ENCODE results near the gene JCHAIN. TPM values are rescaled to one million over a fixed set of nuclear protein-coding genes. Genes with fewer than 3 reads are reported as not detected.

The JCHAIN gene
- total RNA-seq, result 10 to 100 TPM in 2 of 10 donors, 1 to 10 TPM in 6, under 1 TPM in 2; 0.57 to 55.4 (median 3.8) TPM
- polyA plus RNA-seq, result 1 to 10 TPM in 1 of 2 donors, under 1 TPM in 1; 0.74 to 1.1 TPM
- long read RNA-seq, donor 1, partial matches to known transcripts, result 0 of 4 reads
- long read RNA-seq, donor 1, other reads (novel, unspliced or antisense), result 0 of 4 reads
- long read RNA-seq, donor 2, result 0 reads
- long read RNA-seq, donor 3, result 0 reads

GRCh38 chr4:70666369-70666768 is at the start of gene JCHAIN:
Gene JCHAIN (minus strand): TSS chr4:70666508. CDS start chr4:70666490, 18 bp downstream.
- H3K27me3 ChIP-seq, result no peaks in the 10 kb centered on the region
- intact Hi-C loops (cut with DNase I), result no loop called here
- no peaks in the 10 kb centered on the region for H3K36me3 ChIP-seq
- no peak within 1 kb of the TSS for H3K4me3 ChIP-seq
- H3K27ac ChIP-seq, result no peak within 1 kb of the TSS
- 82% methylated on average over 1 of the region's 1 CpG for WGBS, 2 donors
- no peaks in the 10 kb centered on the region for H3K4me1 ChIP-seq
- ATAC-seq (no peak), DNase-seq (no peak)
- no peak for TF ChIP-seq CTCF (IDR thresholded peaks at IDR 0.05)
- H3K9me3 ChIP-seq, result no peaks in the 10 kb centered on the region

- DNase-seq (no peak), ATAC-seq (no peak)
- Histone ChIP-seq H3K27me3 (no peaks in the 10 kb centered on the region), H3K4me1 (peaks cover 0 to 39% (median 18%) of the 10 kb centered on the region in 9 donors), H3K36me3 (no peaks in the 10 kb centered on the region), H3K4me3 (no peak overlapping the region), H3K9me3 (no peaks in the 10 kb centered on the region), H3K27ac (peak overlapping the region in 1 of 10 donors; percentile 63)
- TF ChIP-seq CTCF (IDR thresholded peaks at IDR 0.05), result no peak
- intact Hi-C loops (cut with DNase I), result no loop called here
- 84 to 91% methylated on average over 6 of the region's 6 CpGs for WGBS, 2 donors
These were observed 48.8 kb upstream of the JCHAIN start for GRCh38 chr4:70715097-70715496.

DNA sequence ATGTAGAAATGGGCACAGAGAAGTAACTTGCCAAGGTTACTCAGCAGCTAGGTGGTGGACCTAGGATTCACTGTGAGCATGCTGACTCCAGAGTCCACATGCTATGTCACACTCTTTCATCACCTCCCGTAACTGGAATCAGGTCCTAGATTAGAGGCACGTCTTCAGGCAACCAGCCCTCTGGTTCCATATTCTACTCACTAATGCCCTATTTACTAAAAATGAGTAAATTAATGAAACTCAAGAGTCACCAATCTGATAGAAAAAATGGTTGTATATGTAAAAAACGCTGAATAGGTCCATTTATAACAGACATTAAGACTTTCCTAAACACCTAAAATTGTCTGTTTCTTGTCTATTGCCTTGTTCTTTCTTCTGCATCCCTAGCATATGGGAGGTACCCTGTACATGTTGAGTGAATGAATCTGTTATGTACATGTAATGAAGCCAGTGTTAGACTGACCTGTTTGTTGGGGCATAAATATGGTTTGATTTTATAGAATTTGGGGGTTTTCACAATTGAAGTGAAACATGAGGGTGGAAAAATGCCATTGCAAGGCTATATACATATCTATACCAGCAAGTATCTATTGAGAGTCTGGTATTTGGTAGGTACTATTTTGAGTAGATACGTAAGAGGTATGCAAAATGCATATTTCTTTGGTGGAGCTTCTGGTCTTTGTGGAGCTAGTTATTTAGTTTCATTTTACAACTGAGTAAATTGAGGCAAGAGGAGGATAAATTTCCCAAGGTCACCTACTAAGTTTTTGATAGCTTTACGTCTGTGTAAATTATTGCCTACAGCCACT is 48.0 kb upstream of the JCHAIN start:
- WGBS, 2 donors, result 74 to 75% methylated on average over 5 of the region's 5 CpGs
- TF ChIP-seq CTCF (IDR thresholded peaks at IDR 0.05), result no peak
- Histone ChIP-seq H3K27ac (peak overlapping the region in 1 of 10 donors; percentile 53), H3K27me3 (no peaks in the 10 kb centered on the region), H3K4me1 (peaks cover 0 to 39% (median 18%) of the 10 kb centered on the region in 9 donors), H3K36me3 (no peaks in the 10 kb centered on the region), H3K9me3 (no peaks in the 10 kb centered on the region), H3K4me3 (no peak overlapping the region)
- intact Hi-C loops (cut with DNase I), result no loop called here
- DNase-seq, result no peak
- ATAC-seq, result peak in 4 of 8 donors; percentile 54 to 80 (median 60)

DNA sequence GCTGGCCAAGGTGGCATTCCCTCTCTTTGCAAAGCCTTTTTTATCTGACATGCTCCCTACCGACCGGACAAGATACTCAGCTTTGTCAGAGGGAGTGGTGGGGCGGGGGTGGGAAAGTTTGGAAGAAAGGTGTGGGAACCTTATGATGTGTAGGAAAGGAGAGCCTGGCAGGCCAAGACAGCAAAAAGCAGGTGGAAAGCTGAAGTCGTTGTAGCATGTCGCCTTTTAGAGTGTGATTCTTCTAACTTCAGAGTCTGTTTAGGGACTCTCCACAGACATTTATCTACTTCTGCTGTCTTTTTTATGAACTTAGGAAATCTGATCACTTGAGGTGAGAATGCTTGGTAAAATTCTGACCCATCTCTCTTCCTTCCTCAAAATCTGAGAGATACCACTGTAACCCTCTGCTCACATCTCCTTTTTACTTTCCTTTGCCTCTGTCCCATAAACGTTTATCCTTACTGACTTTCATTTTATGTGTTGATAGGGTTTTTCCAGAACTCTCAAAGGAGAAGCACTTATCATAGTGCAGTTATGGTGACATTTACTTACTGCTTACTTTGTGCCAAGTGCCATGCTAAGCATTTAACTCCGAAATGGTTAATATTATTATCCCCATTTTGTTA is 47.3 kb upstream of the JCHAIN start:
- no peaks in the 10 kb centered on the region for H3K27me3 ChIP-seq
- ATAC-seq, result peak in 1 of 8 donors; percentile 8
- TF ChIP-seq CTCF (IDR thresholded peaks at IDR 0.05), result no peak
- H3K4me3 ChIP-seq, result no peak overlapping the region
- no peak for DNase-seq
- 68 to 69% methylated on average over 7 of the region's 7 CpGs for WGBS, 2 donors
- no peaks in the 10 kb centered on the region for H3K9me3 ChIP-seq
- H3K27ac ChIP-seq, result peak overlapping the region in 1 of 10 donors; percentile 53
- H3K4me1 ChIP-seq, result peaks cover 0 to 39% (median 18%) of the 10 kb centered on the region in 9 donors
- H3K36me3 ChIP-seq, result no peaks in the 10 kb centered on the region
- intact Hi-C loops (cut with DNase I), result no loop called here

All from heart right ventricle (tissue), 16 donors.